ENCODE measurements around the gene C16orf86.
A peak's percentile ranks its signal among the peaks of the same experiment; 100 is the strongest.

Gene C16orf86, protein sequence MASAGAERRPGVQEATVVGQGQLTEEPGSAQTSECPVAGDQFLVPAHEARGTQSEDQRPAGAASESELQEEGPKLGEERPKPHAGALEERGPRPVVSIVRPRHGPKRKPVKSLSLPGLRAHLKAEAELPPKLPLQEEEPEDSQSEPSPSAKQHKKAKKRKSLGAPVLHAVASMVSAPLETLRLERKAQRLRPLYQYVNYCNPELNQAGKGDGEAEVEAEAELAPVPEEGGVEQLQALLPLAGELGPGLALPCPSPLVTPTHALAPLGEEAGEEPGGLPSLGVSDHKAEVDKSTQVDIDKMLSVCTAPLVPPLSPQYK

DNA sequence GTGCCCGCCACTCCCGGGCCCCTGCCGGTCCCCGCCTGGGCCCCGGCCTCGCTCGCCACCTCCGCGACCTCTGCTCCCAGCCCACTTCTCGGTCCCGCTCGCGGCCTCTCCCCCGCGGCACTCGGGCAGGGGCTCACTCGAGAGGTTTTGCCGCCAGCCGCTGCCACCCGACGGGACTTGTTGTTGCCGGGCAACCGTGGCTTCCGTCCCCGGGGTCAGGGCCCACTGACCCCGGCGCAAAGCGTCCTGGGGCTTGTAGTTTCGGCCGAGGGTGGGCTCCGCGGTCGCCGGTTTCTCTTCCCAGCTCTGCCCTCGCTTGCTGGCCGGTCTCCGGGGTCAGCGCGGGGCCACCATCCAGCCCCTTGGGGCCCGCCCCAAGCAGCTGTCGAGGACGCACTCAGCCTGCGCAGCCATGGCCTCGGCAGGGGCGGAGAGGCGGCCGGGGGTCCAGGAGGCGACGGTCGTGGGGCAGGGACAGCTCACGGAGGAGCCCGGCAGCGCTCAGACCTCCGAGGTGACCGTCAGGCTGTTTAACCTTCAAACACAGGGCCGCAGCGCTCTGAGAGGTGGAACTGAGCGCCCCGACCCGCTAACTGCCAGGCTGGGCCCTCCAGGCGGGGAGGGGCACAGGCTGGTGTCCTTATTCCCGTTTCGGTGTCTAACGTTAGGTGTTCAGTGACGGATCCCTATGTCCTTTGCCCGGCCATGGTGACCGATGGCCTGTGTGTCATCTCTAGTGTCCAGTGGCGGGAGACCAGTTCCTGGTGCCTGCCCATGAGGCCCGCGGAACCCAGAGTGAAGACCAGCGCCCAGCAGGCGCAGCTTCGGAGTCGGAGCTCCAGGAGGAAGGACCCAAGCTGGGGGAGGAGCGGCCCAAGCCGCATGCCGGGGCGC, at the start of gene C16orf86, which contains the start of gene ENKD1:
Gene C16orf86 (plus strand): TSS at position 256 of the 894 bp plus-strand sequence. CDS start 157 bp downstream, at position 413.
Gene ENKD1 (minus strand): TSS at position 192 of the 894 bp plus-strand sequence. CDS start 308 bp downstream, outside the sequence.
- peak; percentile 89 for DNase-seq

DNA sequence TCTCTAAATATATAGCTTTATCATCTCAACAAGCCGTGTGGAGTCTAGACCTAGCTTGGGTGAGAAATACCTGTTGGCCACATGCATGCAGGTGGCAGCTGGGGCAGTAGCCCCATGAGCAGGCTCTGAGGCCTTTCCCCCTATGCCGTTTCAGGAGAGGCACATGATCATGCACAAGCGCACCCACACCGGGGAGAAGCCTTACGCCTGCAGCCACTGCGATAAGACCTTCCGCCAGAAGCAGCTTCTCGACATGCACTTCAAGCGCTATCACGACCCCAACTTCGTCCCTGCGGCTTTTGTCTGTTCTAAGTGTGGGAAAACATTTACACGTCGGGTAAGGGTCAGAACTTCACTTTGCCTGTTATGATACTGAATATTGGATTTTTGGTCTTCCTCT, 38.4 kb upstream of the C16orf86 start:
- no peak for DNase-seq

DNA sequence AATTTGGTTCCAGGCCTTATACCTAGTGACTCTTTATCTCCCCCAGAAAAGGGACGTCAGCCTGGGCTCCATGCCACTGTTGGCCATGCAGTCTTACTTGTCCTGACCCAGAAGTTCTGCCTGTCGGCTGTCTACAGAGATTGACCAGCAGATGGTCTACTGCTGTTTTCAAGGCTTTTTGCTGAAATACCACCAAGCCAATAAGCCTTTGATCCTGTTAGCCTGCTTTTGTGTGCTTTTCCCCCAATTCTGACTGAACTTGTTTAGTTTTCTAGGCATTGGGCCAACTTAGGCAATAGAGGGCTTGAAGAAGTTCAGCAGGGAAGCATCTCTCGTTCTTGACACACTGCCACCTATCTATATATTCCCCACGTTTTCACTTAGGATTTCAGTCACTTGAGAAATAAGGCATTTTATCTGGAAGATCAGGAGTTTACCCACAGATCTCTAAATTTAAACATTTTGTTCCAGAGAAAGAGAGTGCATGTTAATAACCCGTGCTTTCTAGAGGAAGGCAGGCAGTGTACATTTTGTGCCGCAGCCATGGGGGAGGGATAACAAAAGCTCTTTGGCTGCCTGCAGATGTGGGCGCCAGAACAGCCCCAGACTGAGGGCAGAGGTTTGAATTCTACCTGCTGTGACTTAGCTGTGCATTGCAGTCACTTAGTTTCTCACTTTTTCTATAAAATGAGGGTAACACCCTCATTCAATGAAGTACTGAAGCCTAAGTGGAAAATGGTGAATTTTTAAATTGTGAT, 34.0 kb upstream of the C16orf86 start:
- DNase-seq, result no peak

DNA sequence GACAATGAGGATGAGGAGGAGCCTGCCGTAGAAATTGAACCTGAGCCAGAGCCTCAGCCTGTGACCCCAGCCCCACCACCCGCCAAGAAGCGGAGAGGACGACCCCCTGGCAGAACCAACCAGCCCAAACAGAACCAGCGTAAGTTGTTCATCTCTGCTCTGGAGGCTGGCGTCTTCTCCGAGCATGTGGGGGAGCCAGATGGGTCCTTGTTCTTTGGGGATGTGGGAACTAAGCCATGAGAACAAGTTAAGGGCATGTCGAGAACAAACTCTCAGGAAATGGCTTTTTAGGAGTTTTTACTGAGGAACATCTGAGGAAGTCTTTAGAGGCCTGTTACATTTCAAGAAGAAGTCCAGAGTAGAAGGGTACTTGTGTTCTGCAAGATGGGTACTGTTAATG, 29.9 kb upstream of the C16orf86 start:
- DNase-seq, result no peak

DNA sequence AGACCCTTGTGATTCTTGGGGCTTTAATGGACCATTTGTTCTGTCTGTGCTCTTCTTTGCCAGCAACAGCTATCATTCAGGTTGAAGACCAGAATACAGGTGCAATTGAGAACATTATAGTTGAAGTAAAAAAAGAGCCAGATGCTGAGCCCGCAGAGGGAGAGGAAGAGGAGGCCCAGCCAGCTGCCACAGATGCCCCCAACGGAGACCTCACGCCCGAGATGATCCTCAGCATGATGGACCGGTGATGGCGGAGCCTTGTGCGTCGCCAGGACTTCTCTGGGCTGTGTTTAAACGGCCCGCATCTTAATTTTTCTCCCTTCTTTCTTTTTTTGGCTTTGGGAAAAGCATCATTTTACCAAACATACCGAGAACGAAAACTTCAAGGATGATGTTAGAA, 29.0 kb upstream of the C16orf86 start:
- no peak for DNase-seq

DNA sequence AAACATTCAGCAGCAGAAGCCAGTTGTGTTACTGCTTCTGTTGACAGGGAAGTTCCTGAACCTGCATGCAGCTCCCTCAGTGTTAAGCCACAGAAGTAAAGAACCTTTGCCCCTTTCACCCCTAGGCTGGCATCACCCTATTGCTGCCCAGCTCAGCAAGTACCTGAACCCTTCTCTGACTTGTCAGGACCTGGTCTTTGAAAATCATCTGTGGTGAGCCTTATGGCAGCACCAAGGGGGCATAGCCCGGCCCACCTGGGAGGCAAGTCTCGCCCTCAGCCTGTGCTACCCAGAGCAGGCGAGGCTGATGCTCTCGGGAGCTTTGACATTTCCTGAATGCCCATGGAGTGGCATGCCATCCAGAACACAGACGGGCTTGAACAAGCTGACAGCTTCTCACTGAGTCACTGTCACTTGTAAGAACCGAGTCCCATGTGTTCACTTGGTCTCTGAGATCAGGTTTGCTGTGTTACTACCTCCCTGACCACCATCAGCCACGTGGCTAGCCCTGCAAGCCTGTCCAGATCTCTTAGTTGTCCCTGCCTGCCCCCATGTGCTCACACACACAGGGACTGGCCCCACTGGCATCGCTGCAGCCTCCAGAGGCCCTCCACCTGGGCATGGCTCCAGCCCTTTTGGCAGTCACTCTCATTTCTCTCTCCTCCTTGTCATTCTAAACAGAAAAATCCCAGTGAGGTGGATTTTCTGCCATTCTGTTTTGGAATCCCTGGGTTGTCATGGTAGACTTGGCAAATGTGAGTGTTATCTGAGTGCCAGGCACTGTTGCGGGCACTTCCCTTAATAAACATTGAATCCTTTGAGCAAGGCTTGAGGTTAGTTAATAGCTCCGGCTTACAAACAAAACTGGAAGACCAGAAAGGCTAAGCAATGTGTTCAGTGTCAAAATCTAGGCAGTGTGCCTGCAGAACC, 24.6 kb upstream of the C16orf86 start:
- DNase-seq, result no peak

DNA sequence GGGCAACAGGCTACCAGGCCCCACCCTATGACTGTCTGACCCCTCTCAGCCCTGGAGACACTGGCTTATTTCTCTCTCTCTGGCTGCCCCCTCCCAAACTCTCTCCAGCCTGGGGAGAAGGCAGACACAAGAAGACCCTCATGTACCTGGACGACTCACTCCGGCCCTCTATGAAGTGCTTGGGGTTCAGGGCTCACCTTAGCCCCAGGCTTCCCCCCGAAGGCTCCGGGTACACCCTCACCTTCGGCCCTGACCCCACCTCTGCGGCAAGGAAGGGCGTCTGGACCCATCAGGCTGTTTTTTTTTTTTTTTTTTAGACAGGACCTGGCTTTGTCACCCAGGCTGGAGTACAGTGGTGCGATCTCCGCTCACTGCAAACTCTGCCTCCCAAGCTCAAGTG, 22.6 kb upstream of the C16orf86 start:
- DNase-seq, result no peak

- DNase-seq, result no peak
Measured at GRCh38 chr16:67645397-67646121, 21.1 kb upstream of the C16orf86 start.

DNA sequence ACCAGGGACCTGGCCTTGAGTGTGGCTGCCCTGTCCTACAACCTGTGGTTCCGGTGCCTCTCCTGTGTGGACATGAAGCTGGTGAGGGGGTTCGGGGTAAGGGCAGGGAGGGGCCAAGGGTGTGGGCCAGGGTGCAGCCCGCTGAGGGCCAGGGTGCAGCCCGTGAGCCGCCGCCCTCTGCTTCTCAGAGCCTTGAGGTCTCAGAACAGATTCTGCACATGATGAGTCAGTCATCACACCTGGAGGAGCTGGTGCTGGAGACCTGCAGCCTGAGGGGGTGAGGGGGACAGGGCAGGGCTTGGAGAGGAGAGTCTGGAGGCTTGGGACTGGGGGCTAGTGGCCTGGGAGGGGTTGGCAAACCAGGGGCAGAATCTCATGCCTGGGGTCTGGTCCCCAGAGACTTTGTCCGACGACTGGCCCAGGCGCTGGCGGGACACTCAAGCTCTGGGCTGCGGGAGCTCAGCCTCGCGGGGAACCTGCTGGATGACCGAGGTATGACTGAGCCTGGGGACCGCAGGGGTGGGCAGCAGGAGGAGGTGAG, 19.4 kb upstream of the C16orf86 start:
- no peak for DNase-seq

- no peak for DNase-seq
Measured at GRCh38 chr16:67647681-67648080, 18.9 kb upstream of the C16orf86 start.

DNA sequence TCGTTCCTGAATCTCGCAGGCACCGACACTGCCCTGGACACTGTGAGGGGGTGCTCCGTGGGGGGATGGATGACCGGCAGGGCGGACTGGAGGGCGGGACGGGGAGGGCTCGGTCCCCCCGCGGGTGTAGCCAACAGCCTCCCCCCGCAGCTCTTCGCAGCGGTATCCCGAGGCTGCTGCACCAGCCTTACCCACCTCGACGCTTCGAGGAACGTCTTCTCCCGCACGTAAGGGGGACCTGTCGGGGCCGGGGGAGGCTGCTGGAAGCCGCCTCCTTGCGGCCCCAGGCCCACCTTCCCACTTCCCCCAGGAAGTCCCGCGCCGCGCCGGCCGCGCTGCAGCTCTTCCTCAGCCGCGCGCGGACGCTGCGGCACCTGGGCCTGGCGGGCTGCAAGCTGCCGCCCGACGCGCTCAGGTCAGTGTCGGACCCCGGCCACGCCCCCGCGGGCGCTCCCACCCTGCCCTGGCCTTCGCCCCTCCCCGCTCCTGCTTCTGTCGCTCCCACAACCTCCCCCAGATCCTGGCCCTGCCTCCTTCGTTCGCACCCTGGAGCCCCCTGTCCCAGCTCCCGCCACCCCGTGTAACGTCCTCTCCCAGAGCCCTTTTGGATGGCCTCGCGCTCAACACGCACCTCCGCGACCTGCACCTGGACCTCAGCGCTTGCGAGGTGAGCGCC, 18.4 kb upstream of the C16orf86 start:
- DNase-seq, result no peak

- no peak for DNase-seq
Measured at GRCh38 chr16:67648764-67649407, 17.7 kb upstream of the C16orf86 start.

GRCh38 chr16:67649494-67649931, 17.1 kb upstream of the C16orf86 start:
- no peak for DNase-seq

GRCh38 chr16:67650023-67650422, 16.6 kb upstream of the C16orf86 start:
- no peak for DNase-seq

- DNase-seq, result no peak
Measured at GRCh38 chr16:67651039-67651438, 15.6 kb upstream of the C16orf86 start.

DNA sequence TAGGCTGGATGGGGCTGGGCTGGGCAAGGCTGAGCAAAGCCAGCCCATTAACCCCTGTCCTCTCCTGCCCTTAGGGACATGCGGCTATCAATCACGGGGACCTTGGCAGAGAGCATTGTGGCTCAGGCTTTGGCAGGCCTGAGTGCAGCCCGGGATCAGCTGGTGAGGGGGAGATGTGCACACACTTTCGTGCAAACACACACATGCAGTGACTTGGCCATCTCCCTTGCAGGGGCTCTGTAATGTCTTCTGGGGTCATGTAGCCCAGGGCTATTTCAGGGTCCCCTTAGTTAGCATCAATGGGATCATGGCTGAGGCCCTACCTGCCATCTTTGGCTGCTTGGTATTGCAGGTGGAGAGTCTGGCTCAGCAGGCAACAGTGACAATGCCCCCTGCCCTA, 14.8 kb upstream of the C16orf86 start:
- no peak for DNase-seq

- DNase-seq, result no peak
Measured at GRCh38 chr16:67652578-67653127, 14.0 kb upstream of the C16orf86 start.

GRCh38 chr16:67653128-67653788, 13.4 kb upstream of the C16orf86 start:
- no peak for DNase-seq

Measured in right forelimb (tissue), 1 donor.